ENCODE results near the gene CNR2.
"Not testable (repeated sequence)": the region's sequence is repeated elsewhere in the genome, so short reads cannot be mapped to it uniquely, and the experiment has no call there.

Gene CNR2

GRCh38 chr1:23913212-23913880 lies at the start of gene CNR2:
CNR2 (minus strand) TSS chr1:23913362; CDS start chr1:23875617, 37,745 bp downstream.
- DNase-seq (ENCODE audit: low read depth) = no peak

GRCh38 chr1:23960291-23961020 lies 47.3 kb upstream of the CNR2 start:
- DNase-seq (ENCODE audit: low read depth) = no peak

- peak; percentile 91 for DNase-seq (ENCODE audit: low read depth)
Observed at GRCh38 chr1:23959461-23960290, 46.5 kb upstream of the CNR2 start, which contains the start of gene PNRC2. PNRC2 (plus strand) TSS chr1:23959828; CDS start chr1:23961458, 1,630 bp downstream.

- peak; percentile 85 for DNase-seq (ENCODE audit: low read depth)
Observed at GRCh38 chr1:23958810-23959460, 45.8 kb upstream of the CNR2 start.

- DNase-seq (ENCODE audit: low read depth) = not testable (repeated sequence)
Observed at GRCh38 chr1:23958040-23958809, 45.1 kb upstream of the CNR2 start.

- DNase-seq (ENCODE audit: low read depth) = no peak
Observed at GRCh38 chr1:23957096-23957495, 43.9 kb upstream of the CNR2 start.

- no peak for DNase-seq (ENCODE audit: low read depth)
Observed at GRCh38 chr1:23953020-23953419, 39.9 kb upstream of the CNR2 start.

- DNase-seq (ENCODE audit: low read depth) = no peak
Observed at GRCh38 chr1:23947366-23947765, 34.2 kb upstream of the CNR2 start.

GRCh38 chr1:23936481-23937176 lies 23.5 kb upstream of the CNR2 start:
- no peak for DNase-seq (ENCODE audit: low read depth)

- no peak for DNase-seq (ENCODE audit: low read depth)
Observed at GRCh38 chr1:23931491-23931880, 18.3 kb upstream of the CNR2 start.

GRCh38 chr1:23930861-23931490 lies 17.8 kb upstream of the CNR2 start:
- DNase-seq (ENCODE audit: low read depth) = no peak

GRCh38 chr1:23930270-23930669 lies 17.1 kb upstream of the CNR2 start:
- no peak for DNase-seq (ENCODE audit: low read depth)

GRCh38 chr1:23928789-23929188 lies 15.6 kb upstream of the CNR2 start:
- no peak for DNase-seq (ENCODE audit: low read depth)

- DNase-seq (ENCODE audit: low read depth) = no peak
Observed at GRCh38 chr1:23927097-23927496, 13.9 kb upstream of the CNR2 start.

GRCh38 chr1:23925279-23925678 lies 12.1 kb upstream of the CNR2 start:
- no peak for DNase-seq (ENCODE audit: low read depth)

- DNase-seq (ENCODE audit: low read depth) = no peak
Observed at GRCh38 chr1:23924601-23925000, 11.4 kb upstream of the CNR2 start.

- DNase-seq (ENCODE audit: low read depth) = no peak
Observed at GRCh38 chr1:23923592-23924499, 10.7 kb upstream of the CNR2 start.

GRCh38 chr1:23922321-23922943 lies 9.3 kb upstream of the CNR2 start:
- no peak for DNase-seq (ENCODE audit: low read depth)

Data from stimulated activated CD8-positive, alpha-beta memory T cell treated with anti-CD3 and anti-CD28 coated beads, Interleukin-7, amount 100 ng/mL, for 24 hours (primary cell).